WTC11 (cell line): ENCODE results near the gene ZFAND3. TPM values are rescaled to one million over a fixed set of nuclear protein-coding genes. Genes with fewer than 3 reads are reported as not detected.

Experiments
- ATAC-seq: fragments of 200-7000 bp; cut with Tn5 transposase; 2 replicates; pipeline ENCODE4 v1.10.0; 2021; ENCODE audit warnings: mild to moderate bottlenecking, moderate library complexity
- CTCF ChIA-PET: fragments of 300-600 bp; sonication (Branson Sonifier 250); formaldehyde crosslinking; loops from one replicate; lab custom pipeline; 2021; ENCODE audit warnings: antibody characterized with exemption; lab: Charles Lee
- POLR2A ChIA-PET: fragments of 350-600 bp; sonication (Branson Sonifier 250); formaldehyde crosslinking; loops from one replicate; lab custom pipeline; 2021; ENCODE audit warnings: antibody characterized with exemption; lab: Charles Lee
- DNase-seq: peaks from one replicate; pipeline ENCODE4 v3.0.0; 2021; ENCODE audit warnings: low spot score
- H3K27ac Mint-ChIP-seq: 2 replicates; pipeline ENCODE4 v1.8.0; 2021; ENCODE audit warnings: mixed read lengths
- H3K27me3 Mint-ChIP-seq: 2 replicates; pipeline ENCODE4 v1.8.0; 2021; ENCODE audit warnings: low read depth, mild to moderate bottlenecking, moderate library complexity, mixed read lengths
- H3K36me3 Mint-ChIP-seq: 2 replicates; pipeline ENCODE4 v1.8.0; 2021; ENCODE audit warnings: mixed read lengths
- H3K4me1 Mint-ChIP-seq: 2 replicates; pipeline ENCODE4 v1.8.0; 2022; ENCODE audit warnings: mixed read lengths
- H3K4me3 Mint-ChIP-seq: 2 replicates; pipeline ENCODE4 v1.8.0; 2021; ENCODE audit warnings: mild to moderate bottlenecking, moderate library complexity, mixed read lengths
- H3K9me3 Mint-ChIP-seq: 2 replicates; pipeline ENCODE4 v1.8.0; 2021; ENCODE audit warnings: mixed read lengths
- AR ChIP-seq: fragments of 250-450 bp; sonication (Bioruptor Pico); IDR thresholded peaks from 2 replicates; pipeline ENCODE4 v1.9.0; 2021; ENCODE audit warnings: mild to moderate bottlenecking
- ATF1 ChIP-seq: sonication (generic); formaldehyde crosslinking; IDR thresholded peaks from 2 replicates; pipeline ENCODE4 v1.8.1; 2023; ENCODE audit warnings: mild to moderate bottlenecking, moderate library complexity, missing genetic modification reagents
- CTCF ChIP-seq: fragments of 200-600 bp; IDR thresholded peaks from 2 replicates; pipeline ENCODE4 v1.8.0; 2022; ENCODE audit warnings: antibody characterized with exemption
- E2F4 ChIP-seq: sonication (generic); formaldehyde crosslinking; IDR thresholded peaks from 2 replicates; pipeline ENCODE4 v1.8.1; 2022; ENCODE audit warnings: low read depth, mild to moderate bottlenecking, moderate library complexity, missing genetic modification reagents, borderline replicate concordance
- ERG ChIP-seq: fragments of 250-450 bp; sonication (Bioruptor Pico); IDR thresholded peaks from 2 replicates; pipeline ENCODE4 v1.8.0; 2021; ENCODE audit warnings: mild to moderate bottlenecking
- GRHL2 ChIP-seq: fragments of 250-450 bp; sonication (Bioruptor Pico); IDR thresholded peaks from 2 replicates; pipeline ENCODE4 v1.8.0; 2022; ENCODE audit warnings: mild to moderate bottlenecking, moderate library complexity; ENCODE audit not compliant: insufficient replicate concordance, severe bottlenecking
- IRF1 ChIP-seq: sonication (generic); formaldehyde crosslinking; IDR thresholded peaks from 2 replicates; pipeline ENCODE4 v1.8.0; 2023; ENCODE audit warnings: missing genetic modification reagents
- MYBL2 ChIP-seq: sonication (generic); formaldehyde crosslinking; IDR thresholded peaks from 2 replicates; pipeline ENCODE4 v1.8.1; 2023; ENCODE audit warnings: mild to moderate bottlenecking, moderate library complexity, missing genetic modification reagents
- NFE2L1 ChIP-seq: sonication (generic); formaldehyde crosslinking; IDR thresholded peaks from 2 replicates; pipeline ENCODE4 v1.8.1; 2023; ENCODE audit warnings: missing genetic modification reagents
- OVOL2 ChIP-seq: fragments of 250-450 bp; sonication (Bioruptor Pico); IDR thresholded peaks from 2 replicates; pipeline ENCODE4 v1.9.0; 2021; ENCODE audit warnings: mild to moderate bottlenecking, borderline replicate concordance
- PRDM15 ChIP-seq: sonication (generic); formaldehyde crosslinking; IDR thresholded peaks from 2 replicates; pipeline ENCODE4 v1.8.0; 2022; ENCODE audit warnings: missing genetic modification reagents
- USF2 ChIP-seq: sonication (generic); formaldehyde crosslinking; IDR thresholded peaks from 2 replicates; pipeline ENCODE4 v1.8.1; 2023; ENCODE audit warnings: mild to moderate bottlenecking, missing genetic modification reagents, moderate library complexity
- ZNF317 ChIP-seq: sonication (generic); formaldehyde crosslinking; IDR thresholded peaks from 2 replicates; pipeline ENCODE4 v1.8.1; 2023; ENCODE audit warnings: low read depth, mild to moderate bottlenecking, moderate library complexity, missing genetic modification reagents, borderline replicate concordance
- ZNF425 ChIP-seq: fragments of 250-450 bp; sonication (Bioruptor Pico); conservative IDR thresholded peaks from 2 replicates; pipeline ENCODE4 v1.9.0; 2021; ENCODE audit warnings: mild to moderate bottlenecking
- total RNA-seq: library from RNA; stranded (reverse); gene quantifications from 3 replicates; pipeline ENCODE4 v1.2.3, GENCODE V29; 2021

The ZFAND3 gene
- total RNA-seq, 1 experiment from 2014 or later: 50.3 TPM

- Mint-ChIP-seq H3K36me3 (no peaks in the 10 kb centered on the region), H3K4me1 (peaks cover 8% of the 10 kb centered on the region), H3K27ac (no peak overlapping the region), H3K4me3 (no peak overlapping the region), H3K9me3 (no peaks in the 10 kb centered on the region), H3K27me3 (peaks cover 7% of the 10 kb centered on the region; the same call in 1 of the 2 replicates)
- ChIA-PET CTCF (interaction anchor here (2.5 kb wide), 1 partner anchor 12 kb away, joined by 14 read pairs; no protein-coding TSS in a partner anchor), POLR2A (no interaction called here)
- no peak for ATAC-seq
- no peak for DNase-seq
- no peak for TF ChIP-seq E2F4 (CRISPR knock-in tag)
- TF ChIP-seq GRHL2 (CRISPR knock-in tag): no peak
- no peak for TF ChIP-seq NFE2L1
- no peak for TF ChIP-seq CTCF
- no peak for TF ChIP-seq IRF1
- TF ChIP-seq MYBL2 (CRISPR knock-in tag): no peak
- TF ChIP-seq OVOL2 (CRISPR knock-in tag): no peak
- TF ChIP-seq PRDM15: no peak
- no peak for TF ChIP-seq ATF1
- no peak for TF ChIP-seq ERG
- no peak for TF ChIP-seq ZNF317 (CRISPR knock-in tag)
- no peak for TF ChIP-seq AR
- TF ChIP-seq ZNF425 (CRISPR knock-in tag): no peak
- no peak for TF ChIP-seq USF2
These were observed 16.7 kb upstream of the ZFAND3 start for GRCh38 chr6:37802810-37803209.
